Right forelimb (tissue), 1 donor: ENCODE data around the gene LMO7.
"Not testable (repeated sequence)": the region's sequence is repeated elsewhere in the genome, so short reads cannot be mapped to it uniquely, and the experiment has no call there.

Source experiments
- DNase-seq: peaks from one replicate; pipeline ENCODE4 v3.0.0-alpha.2; 2018

Gene LMO7

DNA sequence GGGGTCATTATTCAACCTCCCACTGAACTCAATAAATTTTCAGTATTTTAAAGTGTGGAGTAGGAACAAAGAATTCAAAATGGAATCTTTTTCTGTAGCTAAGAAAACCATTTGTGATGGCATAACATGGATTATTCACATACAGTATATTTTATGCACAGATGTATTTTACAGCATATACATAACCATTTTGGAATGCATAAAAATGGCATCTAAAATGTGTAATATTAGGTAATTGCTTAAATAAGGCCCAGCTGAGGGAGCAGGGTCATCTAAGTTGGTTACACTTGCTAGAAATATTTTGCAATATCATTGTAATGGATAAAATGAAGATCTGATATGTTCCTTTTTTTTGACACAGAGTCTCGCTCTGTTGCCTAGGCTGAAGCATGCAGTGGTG is 146.9 kb downstream of the LMO7 start:
- DNase-seq, result no peak

DNA sequence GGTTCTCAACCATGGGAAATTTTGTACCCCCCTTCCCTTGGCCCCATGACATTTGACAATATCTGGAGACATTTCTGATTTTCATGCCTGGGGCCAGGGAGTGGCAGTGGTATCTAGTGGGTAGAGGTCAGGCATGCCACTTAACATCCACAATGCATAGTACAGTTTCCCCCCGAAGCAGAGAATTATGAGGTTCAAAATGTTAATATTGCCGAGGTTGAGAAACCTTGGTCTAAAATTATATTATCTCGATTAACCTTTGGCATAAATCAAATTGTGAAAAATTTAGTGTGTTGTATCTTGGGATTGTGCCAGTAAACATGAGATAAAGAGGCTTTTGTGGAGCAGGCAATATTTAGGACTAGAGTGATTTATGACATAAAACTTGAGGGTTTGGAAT is 147.9 kb downstream of the LMO7 start:
- no peak for DNase-seq

DNA sequence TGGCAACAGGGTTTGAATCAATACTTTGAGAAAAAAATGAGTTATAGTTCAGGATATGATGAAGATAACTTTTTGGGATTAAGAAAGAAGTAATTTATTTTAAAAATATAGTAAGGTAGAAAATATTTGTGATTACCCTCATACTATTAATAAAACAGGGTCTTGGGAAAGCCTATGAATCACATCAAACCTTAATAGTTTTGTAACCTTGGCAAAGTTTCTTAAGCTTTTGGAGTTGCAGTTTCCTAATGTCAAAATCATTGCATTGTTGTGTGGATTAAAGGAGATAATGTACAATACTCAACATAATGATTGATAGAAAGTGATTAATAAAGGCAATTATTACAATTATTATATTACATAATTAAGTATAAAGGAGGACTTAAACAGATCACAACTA is 149.0 kb downstream of the LMO7 start:
- DNase-seq, result no peak

DNA sequence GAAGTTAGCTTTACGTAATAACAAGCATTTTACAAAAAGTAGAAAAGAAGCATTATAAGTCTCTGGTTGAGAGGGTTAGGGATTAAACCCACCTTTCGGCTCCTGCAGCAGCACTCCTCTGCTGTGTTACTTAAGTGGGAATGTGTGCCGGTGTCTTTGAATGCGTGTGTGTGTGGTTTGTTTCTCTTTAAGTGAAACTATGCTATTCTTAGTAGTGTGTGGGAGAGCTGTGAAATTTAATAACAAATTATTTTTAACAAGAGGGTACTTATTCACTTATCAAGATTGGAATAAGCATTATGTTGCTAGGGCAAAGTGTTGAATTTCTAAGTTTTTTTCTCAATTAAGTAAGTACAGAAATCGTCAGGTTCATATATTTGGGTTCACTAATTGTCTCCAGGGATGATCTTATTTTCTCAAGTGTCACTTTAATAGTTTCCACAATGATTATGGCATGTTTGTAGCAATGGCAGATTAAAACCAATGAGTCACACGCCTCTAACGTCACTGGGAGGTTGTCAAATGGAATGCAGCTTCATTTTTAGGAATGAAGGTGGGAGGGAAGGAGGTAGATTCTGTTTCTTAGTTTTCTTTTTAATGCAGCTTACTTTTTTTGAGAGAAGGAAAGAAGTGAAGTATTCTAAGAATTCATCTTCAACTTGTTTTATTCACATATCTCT is 151.3 kb downstream of the LMO7 start:
- DNase-seq, result no peak

DNA sequence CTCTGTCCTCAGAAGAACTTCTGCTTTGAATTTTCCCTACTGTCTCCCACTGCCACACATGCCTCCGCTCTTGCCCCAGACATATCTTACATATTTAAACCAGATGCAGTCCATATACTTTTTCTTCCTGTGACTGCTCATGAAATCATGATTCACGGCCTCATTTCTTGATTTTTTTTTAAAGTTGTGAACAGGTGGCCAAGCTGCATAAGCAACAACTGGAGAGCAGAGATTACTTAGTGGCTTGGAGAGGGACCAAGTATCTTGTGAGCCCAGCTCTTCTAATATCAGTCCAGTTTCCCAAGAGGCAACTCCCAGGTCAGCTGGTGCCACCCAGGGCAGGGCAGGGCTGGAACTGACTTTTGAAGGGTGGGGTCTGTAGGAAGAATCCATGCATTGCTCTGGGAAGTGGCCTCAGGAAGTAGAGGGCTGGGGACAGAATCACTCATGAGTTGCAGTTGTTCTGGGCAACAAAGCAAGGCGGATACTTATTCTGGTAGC is 152.4 kb downstream of the LMO7 start:
- no peak for DNase-seq

DNA sequence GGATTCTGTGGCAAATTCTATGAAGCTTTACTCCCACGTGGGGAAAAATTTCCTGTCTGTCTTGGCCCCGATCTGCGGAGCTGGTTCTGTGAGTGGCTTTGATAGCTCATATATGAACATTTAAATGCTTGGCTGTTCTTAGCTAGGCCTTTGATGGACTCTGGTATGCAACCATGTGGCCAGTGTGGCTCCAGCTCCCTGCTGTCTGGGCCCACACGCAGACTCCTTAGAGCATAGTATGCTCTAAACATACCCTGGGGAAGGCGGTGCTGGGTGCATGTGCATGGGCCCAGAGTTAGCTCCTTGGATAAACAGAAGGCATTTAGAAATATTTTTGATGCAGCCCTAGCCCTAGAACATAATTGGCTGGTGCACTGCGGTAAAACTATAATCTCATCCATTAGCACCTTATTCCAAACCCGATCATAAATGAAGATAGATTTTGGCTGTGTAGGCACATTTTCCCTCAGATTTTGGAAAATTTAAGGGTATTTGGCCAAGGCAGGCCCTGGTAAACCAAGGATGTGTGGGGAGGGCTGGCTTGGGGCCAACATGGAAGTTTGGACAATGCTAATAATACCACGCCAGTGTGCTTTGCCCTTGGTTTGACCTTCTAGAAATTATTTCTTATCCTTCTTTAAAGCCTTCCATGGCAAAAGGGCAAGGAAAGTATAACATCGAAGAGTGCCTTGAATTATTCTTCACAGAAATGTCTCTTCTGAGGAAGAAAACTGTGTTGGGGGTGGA is 153.5 kb downstream of the LMO7 start:
- no peak for DNase-seq

DNA sequence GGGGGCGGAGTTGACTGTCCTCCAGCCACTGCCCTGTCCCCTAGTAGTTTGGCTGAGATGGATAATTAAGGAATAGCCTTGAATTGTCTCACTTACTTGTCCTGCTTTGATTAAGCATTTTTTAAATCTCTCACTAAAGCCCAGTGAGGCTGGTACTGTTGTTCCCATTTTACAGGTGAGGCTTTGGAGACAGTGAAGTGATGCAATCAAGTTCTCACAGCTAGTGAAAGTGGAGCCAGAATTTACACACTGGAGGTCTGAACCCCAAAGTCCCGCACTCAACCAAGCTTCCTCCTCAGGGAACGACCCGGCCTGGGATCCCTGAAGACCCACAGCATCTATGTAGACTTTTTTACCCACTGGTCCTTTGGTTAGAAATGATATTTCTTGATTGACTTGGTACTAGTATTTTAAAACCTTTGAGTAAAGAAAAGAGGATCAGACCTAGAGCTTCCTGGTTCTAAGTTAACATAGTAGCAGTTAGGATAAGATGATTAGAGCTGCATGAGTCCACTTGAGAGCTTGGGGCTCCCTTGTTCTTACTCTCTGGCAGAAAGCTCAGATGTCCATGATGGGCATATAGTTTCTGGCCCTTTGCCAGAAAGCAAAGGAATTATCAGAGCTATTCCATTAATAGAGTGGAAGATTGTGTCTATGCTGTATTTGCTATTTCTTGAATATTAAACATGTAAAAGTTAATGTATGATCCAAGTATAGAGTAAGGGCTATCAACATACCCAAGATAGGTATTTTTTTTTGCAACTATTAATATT is 154.3 kb downstream of the LMO7 start:
- no peak for DNase-seq

DNA sequence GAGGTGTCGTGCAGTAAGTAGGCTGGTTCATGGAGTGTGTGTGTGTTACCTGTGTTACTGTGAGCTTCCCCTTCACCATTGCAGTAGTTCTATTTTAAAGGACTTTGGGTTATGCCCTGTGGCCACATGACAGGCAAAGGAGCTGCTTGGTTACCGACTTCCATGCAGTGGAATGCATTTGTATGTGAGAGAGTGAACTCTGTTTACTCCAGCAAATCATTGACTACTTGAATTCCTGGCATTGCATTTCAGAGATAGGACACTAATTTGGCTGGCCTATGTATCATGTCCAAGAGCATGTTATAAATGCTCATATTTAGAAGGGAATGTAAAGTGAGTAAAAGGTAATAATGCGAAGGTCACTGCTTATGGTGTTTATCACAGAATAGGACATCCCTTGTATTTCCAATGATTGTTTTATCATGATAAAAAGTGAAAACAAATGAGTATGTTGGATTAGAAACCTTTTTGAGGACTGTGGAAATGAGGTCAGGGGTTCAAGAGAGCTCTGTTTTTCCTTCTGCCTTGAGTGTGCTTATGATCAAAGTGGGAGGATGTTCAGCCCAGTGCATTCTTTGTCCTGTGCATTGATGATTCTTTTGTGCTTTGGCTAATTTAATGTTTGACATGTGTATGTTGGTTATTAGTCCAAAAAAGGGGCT is 156.5 kb downstream of the LMO7 start:
- no peak for DNase-seq

DNA sequence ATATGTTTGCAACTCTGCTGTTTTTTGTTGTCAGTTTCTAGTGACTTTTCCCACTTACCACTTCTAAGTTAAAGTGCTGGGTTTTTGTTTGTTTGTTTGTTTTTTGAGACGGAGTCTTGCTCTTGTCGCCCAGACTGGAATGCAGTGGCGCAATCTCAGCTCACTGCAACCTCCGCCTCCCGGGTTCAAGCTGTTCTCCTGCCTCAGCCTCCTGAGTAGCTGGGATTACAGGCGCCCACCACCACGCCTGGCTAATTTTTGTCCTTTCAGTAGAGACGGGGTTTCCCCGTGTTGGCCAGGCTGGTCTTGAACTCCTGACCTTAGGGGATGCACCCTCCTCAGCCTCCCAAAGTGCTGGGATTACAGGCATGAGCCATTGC is 157.0 kb downstream of the LMO7 start:
- not testable (repeated sequence) for DNase-seq

DNA sequence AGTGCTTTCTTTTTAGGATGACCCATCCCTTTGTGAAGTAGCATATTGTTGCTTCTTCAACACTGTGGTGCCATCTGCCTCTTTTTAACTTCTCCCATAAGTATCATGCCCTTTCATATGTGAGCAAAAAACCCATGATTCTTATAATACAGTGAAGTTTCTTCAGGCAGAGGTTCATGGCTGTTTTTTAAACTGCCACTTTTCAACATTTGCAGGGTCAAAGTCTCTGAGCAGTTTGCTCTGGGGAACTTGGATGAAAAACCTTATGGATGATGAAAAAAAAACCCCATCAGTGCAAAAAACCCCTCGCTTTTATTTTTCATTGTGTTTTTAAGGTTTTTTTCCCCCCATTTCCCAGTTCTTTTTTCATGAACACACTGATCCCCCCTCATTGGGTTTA is 158.5 kb downstream of the LMO7 start:
- DNase-seq, result no peak

DNA sequence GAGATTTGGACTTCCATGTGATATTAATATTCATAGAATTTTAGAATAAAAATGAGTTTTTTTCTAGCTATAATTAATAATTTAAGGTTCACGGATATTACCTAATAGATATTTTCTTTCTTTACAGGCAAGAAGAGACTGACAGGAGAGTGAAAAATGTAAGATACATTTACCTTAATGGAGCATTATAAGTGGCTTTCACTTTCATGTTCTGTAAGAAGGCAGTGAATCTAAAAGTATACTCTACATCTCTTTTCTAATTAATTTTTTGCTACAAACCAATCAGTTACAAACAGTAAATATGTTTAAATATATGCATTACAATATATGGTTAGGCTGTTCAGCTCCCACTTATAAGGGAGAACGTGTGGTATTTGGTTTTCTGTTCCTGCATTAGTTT is 159.1 kb downstream of the LMO7 start:
- no peak for DNase-seq

DNA sequence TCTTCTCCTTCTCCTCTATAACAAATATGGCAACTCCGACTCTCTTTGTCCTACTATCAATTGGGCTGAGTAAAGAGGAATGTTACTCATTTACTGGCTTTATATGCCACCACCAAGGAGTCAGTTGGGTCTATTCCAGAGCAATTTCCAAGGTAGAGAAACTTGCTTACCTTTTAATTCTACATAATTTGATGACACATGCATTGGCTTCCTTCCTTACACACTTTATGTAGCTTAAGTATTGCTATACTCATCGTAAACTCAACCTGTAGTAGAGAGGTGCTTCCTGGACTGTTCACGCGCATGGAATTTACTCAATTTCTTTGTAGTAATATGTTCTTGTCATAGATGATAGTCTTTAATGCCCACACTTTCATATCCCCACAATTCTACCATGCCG is 160.7 kb downstream of the LMO7 start:
- DNase-seq, result no peak

DNA sequence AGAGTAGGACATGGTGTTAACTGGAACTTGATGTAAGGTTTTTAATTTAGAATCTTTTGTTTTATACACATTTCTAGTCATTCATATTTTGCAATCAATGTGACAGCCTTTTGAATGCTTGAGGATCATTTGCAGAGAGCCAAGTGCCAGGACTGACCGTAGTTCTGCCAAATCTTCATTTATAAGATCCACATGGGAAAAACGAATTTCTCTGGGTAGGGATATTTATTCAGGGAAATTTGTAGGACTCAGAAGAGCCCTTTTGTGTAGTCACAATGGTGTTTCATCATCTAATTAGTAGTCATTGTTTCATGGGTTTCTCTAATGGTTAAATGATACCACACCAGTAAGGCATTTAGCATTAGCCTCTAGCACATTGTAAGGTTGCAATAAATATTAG is 161.1 kb downstream of the LMO7 start:
- no peak for DNase-seq

DNA sequence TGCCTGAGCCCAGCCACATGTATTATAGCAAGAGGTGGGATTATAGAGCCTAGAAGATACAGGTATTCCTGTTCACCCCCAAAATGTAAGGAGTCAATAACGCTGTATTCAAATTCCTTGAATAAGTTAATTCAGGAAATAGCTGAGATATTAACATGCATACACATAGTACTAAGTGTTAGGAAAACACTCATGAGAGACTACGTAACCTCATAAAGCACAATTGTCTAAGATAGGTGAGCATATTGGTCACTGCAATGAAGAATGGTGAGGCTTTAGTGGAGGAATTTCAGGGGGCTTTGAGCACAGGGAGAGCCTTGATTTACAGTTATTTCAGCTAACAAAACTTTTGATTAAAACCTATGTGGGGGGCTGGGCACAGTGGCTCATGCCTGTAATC is 161.6 kb downstream of the LMO7 start:
- no peak for DNase-seq

DNA sequence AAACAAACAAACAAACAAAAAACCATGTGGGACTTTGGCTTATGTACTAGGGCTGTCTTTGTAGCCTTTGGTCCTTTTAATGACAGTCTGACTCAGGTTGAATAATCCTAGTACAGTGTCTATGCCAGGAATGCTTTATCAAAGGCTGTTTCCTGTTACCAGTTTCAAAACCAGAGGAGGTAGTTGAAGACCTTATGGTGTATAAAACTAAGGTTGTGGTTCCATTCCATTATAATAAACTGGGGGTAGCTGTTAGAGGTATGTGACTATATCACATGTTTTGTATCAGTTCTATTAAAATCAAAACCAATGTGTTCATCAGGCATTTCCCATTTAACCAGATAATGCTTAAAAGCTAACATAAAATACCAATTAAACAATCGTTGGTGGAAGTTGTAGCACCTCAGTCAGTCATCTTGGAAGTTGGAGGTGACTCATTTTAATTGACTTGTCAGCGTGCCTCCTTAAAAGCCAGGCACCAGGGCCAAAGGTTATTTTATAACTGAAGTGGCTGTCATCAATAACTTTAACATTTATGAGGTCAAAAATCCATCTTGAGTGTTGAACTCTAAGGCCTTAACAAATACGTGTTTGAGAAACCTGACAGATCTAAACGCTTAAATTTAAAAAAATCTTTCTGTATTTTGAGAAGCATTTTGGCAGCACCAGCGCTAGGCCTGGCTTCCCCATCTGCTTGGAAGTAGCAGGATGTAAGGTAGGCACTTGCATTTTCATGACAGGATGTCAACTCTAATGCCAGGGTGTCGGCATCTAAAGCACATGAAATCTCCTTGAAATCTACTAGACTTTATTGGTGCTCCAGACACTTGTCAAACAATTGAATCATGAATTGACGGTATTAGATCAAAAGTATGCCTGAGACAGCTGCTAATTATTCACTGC is 162.5 kb downstream of the LMO7 start:
- no peak for DNase-seq

DNA sequence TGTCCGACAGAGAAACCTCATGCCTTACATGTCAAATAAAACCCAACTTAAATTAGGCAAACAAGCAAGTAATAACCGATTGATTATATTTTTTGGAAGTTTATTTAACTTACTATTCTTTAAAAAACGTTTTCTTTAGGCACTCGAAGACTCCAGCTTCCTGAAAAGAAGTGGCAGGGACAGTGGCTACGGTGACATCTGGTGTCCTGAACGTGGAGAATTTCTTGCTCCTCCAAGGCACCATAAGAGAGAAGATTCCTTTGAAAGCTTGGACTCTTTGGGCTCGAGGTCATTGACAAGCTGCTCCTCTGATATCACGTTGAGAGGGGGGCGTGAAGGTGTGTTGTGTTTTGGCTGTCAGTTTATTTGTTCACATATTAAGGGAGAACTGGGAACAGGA is 164.4 kb downstream of the LMO7 start:
- no peak for DNase-seq

DNA sequence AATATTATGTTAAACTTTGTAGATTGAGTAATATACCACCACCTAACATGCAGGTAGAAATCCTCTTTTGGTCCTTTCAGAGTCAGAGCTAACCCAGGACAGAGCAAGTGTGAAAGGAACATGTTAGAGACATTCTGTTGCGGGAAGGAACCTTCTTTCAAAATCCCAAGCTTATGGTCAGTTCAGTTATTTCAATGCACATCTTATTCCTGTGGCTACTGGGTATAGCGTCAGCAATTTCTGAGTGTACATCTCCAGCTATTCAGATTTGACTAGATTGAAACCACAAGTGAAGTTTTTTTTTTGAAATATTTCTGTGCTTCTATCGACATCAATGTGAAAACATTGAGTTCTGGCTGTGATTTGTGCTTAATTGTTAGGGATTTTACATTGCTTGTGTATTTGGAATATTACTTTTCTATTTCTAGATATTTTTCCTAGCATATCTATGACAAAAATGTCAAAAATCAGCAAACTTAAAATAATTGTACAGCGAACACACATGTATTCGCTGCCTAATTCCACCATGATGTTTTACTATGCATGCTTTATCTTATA is 165.3 kb downstream of the LMO7 start:
- DNase-seq, result no peak

DNA sequence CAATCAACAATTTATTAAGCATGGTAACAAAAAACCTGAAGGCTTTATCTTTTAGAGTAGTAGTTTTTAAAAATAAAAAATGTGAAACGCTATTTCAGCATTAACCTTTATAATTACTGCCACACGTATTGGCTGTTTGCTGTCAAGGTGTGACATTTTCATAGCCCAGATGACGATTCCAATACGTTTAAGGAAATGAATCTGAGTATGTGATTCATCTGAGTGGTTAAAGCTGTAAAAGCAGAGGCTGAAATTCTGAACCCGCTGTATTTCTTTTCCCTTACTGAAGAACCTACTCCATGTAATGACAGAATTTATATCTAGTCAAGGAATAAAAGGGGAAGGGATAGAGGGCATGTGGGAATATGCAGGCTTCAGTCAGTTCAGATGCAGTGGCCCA is 166.0 kb downstream of the LMO7 start:
- no peak for DNase-seq

DNA sequence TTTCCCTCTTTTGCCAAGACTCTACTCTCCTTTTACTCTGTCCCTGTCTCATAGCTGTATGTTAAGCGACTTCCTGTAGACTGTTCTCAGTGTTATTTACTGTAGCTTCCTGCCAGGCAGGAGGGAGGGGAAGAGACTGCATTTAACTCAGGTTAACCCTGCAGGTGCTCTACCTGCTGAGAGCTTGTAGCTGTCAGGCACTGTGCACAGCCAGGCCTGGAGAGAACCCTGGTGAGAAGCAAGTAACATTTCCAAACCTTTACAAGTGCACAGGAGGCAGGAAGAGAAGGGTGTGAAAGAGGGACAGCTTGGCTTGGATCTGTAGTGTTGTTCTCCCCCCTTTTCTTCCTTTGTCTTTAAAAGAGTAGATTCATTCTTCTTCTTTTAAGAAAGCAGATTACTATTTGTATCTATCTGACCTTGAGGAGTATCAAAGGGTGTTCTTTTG is 167.1 kb downstream of the LMO7 start:
- no peak for DNase-seq

DNA sequence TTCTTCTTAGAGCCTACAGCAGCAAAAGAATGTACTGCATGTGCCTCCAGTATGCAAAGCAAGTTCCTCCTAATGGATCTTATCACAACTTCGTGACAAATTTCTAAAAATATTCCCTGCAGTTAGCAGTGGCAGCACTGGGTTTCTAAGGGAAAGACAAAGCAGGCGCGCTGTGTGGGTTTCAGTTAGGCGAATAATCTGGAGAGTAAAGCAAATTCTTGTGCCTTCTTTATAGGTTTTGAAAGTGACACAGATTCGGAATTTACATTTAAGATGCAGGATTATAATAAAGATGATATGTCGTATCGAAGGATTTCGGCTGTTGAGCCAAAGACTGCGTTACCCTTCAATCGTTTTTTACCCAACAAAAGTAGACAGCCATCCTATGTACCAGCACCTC is 167.9 kb downstream of the LMO7 start:
- DNase-seq, result no peak

DNA sequence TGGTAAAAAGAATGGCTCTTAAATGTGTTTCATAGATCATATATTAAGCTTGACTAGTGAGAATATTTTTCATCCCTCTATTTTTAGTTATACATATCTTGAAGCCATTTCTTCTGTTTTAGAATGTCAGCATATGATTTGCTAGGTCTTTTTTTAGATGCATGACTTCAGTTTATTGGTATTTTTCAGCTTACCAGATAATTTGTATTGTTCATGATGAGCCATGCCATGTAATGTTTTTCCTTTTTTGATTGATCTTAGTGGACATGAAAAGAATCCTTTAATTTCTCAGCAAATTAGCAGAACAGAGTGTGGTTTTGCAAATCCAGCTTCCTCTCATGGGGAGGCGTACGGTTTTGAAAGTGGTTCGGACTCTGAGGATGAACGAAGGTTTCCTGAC is 168.5 kb downstream of the LMO7 start:
- DNase-seq, result no peak

DNA sequence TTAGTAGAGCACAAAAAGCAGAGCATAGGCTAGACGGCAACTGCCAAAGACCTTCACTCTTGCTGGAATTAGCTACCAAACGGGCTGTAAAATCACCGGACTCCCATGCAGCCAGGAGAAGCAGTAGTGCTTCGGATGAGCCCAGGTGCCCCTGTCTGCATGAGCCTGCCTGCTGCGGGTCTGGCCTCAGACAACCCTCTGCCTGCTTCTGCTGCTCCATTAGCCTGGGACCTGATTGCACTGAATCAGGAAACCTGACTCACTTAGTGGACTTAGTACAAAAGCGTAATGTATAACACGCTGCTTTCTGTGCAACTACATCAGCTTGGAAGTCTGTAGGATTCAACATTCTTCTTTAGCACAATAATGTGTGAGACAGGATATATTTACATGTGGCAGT is 170.0 kb downstream of the LMO7 start:
- DNase-seq, result no peak
